AG08396 (cell line): ENCODE data around the gene MYPOP.

Experiments
- DNase-seq: peaks from one replicate; pipeline ENCODE4 v3.0.0; 2012; ENCODE audit warnings: low spot score, mixed read lengths

Gene MYPOP

DNA sequence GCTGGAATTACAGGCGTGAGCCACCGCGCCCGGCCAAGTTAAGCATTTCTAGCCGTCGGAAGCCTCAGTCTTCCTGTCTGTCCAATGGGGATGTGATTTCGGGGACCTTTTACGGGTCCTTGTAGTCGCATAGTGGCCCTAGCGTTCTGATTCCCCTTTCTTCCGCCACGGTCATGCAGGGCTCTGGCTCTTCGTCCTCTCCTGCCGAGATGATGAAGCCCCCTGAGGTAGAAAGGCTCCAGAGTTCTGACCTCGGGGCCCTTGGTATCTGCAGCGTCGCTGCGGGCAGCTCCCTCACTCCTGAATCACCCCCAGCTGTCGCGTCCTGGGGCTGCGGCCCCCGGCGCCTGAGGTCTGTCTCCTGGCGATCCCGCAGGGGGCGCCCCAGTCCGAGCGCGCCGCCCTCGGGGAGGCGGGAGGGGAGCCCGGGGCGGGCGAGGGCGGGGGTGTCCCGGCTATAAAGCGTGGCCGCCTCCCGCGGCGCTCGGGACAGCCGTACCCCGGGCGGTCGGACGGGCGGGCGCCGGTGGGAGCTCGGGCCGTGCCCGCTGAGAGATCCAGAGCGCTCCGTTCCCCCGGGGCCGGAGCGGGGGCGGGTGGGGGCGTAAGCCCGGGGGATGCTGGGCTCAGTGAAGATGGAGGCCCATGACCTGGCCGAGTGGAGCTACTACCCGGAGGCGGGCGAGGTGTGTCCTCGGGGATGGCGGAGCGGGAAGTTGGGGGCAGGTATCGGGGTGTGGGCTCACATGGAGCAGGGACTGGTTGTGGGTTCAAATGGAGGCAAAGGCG is 38.4 kb downstream of the MYPOP start, which contains the start of gene FOXA3:
Gene FOXA3 (plus strand): TSS at position 487 of the 789 bp plus-strand sequence. CDS start 131 bp downstream, at position 618.
- DNase-seq, result peak; percentile 75

DNA sequence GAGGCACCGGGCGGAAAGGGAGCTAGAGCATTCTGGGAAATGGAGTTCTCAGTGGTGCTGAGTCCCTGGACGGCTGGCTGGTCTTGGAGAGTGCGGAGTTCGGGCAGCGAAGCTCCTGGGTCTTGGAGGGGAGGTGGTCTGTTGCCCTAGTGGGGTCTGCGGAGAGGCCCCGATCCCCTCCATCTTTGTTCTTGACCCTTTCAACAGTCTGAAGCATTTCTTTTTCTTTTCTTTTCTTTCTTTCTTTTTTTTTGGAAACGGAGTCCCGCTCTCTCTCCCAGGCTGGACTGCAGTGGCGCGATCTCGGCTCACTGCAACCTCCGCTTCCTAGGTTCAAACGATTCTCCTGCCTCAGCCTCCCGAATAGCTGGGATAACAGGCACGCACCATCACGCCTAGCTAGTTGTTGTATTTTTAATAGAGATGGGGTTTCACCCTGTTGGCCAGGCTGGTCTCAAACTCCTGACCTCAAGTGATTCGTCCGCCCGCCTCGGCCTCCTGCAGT is 39.0 kb downstream of the MYPOP start:
- DNase-seq, result no peak

DNA sequence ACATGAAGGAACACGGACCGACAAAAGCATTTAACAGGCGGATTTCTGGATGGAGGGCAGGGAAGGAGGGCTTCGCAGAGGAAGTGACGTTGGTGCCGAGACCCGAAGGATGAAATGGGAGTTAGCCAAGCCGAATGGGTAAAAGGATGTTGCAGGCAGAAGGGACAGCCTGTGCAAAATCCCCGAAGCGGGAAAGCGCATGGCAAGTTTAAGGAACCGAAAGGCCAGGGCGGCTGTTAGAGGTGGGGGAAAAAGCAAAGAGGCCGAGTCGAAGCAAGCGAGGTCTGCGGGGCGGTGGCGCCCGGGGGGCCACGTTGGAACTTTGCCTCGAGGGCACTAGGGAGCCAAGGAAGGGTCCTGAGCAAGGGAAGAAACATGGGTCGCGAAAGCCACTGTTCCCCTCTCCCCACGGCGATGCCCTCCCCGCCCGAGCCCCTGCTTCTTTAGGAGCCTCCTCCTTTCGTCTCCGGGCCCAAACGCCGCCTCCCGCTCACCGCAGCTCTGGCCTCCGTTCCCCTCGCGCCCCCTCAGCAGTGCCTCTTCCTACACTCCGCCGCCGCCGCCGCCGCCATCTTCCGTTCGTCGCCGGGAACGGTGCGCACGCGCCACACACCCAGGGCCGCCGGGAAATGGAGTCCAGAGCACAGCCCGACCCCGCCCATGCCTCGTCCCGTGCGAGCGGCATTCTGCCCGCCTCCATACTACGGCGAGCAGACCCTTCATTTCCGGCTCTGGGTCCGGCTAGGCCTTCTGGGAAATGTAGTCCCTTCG is 39.7 kb downstream of the MYPOP start, which contains the start of gene SYMPK:
Gene SYMPK (minus strand): TSS at position 584 of the 771 bp plus-strand sequence. CDS start 8,652 bp downstream, outside the sequence.
- DNase-seq, result peak; percentile 100

DNA sequence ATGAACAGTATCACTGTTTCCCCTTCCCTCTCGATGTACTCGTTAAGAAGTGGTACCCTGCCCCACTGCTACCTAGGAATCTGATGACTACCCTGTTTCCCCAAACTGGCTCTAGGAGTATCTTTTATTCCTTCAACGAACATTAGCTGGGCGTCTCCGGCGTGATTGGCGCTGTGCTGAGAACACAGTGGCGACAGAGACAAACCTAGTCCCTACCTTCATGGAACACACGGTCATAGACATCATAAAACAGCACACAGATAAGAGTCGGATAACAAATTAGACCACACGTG is 40.2 kb downstream of the MYPOP start:
- DNase-seq, result no peak

DNA sequence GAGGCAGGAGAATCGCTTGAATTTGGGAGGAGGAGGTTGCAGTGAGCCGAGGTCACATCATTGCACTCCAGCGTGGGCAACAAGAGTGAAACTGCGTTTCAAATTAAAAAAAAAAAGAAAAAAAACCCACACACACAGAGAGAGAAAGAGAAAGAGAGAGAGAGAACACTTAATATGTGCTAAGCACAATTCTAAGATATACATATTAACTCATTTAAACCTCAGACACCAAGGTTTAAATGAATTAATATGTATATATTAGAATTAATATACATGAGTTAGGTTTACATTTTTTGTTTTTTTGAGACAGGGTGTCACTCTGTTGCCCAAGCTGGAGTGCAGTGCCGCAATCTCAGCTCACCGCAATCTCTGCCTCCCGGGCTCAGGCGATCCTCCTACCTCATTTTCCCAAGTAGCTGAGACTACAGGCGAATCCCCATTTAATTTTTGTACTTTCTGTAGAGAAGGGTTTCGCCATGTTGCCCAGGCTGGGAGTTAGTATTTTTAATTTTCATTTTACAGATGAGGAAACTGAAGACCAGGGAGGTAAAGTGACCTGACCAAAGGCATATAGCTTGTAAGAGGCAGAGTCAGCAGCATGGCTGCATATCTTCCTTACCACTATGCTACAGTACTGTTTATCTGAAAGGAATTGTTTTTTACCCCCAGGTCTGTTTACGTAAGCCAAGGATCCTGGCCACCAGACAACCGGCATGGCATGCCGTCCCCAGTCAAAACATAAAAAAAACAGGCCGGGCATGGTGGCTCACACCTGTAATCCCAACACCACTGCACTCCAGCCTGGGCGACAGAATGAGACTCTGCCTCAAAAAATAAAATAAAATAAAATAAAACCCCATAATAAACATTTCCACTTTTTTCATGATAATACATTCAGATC is 41.8 kb downstream of the MYPOP start:
- DNase-seq, result no peak

DNA sequence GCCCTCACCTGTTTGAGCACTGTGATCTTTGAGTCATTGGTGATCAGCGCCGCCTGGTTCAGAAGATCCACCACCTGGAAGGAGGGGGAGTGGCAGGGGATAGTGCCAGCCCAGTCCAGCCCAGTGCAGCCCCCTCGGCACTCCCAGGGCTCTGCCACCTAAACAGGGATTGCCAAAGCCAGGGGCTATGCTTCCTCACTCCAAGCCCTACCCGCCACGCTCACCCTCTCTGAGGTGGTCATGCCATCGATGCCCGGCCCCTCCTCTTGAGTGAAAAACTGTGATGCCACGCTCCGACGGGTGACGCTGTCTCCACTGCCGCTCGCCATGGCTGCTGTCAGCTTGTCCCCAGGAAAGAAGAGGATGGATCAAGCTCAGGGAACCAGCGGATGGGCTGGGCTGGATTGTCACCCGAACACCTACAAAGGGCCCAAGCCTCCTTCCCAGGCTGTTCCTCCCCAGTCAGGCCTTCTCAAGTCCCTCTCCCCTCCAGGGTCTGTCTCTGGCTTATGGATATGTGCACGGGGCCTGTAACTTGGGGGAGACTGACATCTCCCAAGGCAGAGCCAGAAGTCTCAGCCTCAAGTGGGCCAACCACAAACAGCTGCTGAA is 48.1 kb downstream of the MYPOP start:
- no peak for DNase-seq

DNA sequence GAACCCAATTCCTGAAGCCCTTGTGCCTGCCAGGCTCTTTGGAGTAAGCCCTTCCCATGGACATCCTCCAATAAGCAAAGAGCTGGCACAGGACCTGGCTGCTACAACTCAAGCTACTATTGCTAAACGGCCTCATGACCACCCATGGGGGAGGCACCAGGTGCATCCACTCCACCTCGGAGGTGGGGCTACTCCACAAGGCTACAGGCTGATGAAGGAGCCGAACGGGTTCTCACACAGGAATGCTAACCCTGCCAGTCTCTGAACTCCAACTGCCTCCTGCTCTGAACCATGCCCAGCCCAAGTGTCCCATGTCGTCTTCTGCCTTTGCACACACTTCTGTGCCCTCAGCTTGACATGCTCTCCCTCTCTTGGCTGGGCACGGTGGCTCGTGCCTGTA is 49.4 kb downstream of the MYPOP start:
- no peak for DNase-seq

DNA sequence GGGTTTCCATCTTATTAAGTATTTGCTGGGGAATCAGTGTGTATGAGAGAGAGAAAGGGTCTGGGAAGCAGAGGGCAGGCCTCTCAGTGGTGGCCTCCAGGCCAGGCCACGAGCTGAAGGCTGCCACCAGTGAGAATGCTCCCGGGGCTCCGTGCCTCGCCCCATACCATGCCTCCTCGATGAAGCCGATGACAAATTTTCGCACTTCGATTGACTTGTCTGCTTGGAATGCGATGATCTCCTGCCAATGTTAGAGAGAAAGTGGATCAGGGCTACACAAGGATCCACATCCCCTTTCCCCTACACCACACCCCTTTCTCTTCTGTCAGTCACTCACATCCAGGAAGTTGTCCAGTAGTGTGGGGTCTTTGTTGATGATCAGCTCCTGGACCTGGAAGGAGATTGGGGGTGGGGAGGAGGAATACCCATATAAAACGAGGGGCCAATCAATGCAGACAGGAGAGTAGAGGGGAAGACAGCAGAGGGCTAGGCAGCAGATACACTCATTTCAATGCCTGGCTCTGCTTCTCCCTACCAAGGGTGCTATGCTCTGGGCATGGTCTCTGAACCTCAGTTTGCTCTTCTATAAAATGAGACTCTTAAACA is 50.2 kb downstream of the MYPOP start:
- no peak for DNase-seq

DNA sequence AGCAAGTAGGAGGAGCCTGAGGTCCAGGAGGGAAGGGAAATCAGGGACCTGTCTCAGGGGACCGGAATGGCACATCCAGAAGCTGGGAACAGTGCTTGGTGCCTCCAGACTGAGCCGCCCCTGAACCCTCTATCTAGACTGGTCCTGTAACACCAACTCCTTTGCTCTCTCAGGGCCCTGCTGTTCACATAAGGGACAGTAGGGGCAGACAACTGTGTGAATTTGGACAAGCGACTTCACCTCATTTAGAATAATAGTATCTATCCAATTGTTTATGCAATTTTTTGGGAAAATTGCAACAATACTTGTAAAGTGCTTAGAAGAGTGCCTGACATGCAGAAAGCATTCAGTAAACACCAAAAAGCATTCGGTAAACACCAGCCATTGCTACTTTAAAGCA is 53.5 kb downstream of the MYPOP start:
- no peak for DNase-seq

DNA sequence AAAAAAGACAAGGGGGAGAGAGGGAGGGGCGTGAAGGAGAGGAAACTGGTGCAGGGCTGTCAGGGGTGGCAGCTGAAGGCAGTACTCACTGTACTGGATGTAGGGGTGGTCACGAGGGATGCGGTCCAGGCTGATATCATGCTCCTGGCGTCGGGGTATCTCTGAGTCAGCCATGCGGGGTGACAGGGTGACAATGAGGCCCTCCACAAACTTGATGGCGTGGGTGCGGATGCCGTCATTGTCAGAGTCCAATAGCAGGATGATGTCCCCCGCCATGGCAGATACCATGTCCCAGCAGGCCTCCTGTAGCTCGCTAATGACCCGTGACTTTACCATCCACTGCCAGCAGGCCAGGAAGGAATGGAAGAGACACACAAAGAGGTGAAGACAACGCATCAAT is 54.8 kb downstream of the MYPOP start:
- DNase-seq, result no peak

DNA sequence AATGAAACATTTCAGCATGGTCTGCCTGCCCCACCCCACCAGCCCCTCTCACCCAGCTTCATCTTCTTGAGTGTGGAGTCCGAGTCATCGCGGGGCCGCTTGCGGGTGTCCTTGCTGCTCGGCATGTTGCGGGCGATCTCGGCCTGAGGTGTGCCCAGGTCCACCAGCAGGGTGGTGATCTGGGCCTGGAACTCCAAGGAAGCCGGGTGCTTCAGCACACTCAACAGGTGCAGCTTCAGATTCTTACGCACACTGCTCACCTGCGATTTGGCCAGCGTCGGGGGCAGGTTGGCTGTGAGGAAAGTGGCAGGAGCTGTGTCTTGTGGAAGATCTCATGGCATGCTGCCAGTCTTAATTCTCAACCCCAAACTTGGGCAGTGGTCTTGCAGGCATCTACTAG is 60.2 kb downstream of the MYPOP start:
- DNase-seq, result no peak
